Astrocyte (in vitro differentiated cells and primary cell): ENCODE results near the gene E4F1. TPM values are rescaled to one million over a fixed set of nuclear protein-coding genes. Genes with fewer than 3 reads are reported as not detected.

ENCODE experiments used
- DNase-seq: peaks from one replicate; pipeline ENCODE4 v3.0.0-alpha.2; 2010; ENCODE audit warnings: low read depth
- FAIRE-seq: peaks from 2 replicates; lab custom pipeline; 2011; peaks lifted over from hg19 to GRCh38; lab: Jason Lieb, UNC
- H2AFZ ChIP-seq: 2 replicates; pipeline ENCODE4 v1.6.0; 2012; ENCODE audit warnings: low read depth, low read length, inconsistent platforms
- H3K27ac ChIP-seq: 2 replicates; pipeline ENCODE4 v1.5.1; 2011; ENCODE audit warnings: low read depth, low read length, inconsistent platforms
- H3K27me3 ChIP-seq: 2 replicates; pipeline ENCODE4 v1.6.0; 2011; ENCODE audit warnings: low read length, inconsistent platforms; ENCODE audit not compliant: insufficient read depth
- H3K36me3 ChIP-seq: 2 replicates; pipeline ENCODE4 v1.5.1; 2011; ENCODE audit warnings: low read length, inconsistent platforms; ENCODE audit not compliant: insufficient read depth
- H3K4me1 ChIP-seq: 2 replicates; pipeline ENCODE4 v1.5.1; 2011; ENCODE audit warnings: low read length, inconsistent platforms; ENCODE audit not compliant: insufficient read depth
- H3K4me2 ChIP-seq: 2 replicates; pipeline ENCODE4 v1.6.0; 2012; ENCODE audit warnings: low read length, inconsistent platforms
- H3K4me3 ChIP-seq: 2 replicates; pipeline ENCODE4 v1.5.1; 2011; ENCODE audit warnings: low read depth, mild to moderate bottlenecking, low read length, inconsistent platforms; ENCODE audit not compliant: insufficient read depth
- H3K79me2 ChIP-seq: 2 replicates; pipeline ENCODE4 v1.6.0; 2012; ENCODE audit warnings: mild to moderate bottlenecking, low read length, inconsistent platforms; ENCODE audit not compliant: insufficient read depth
- H3K9ac ChIP-seq: 2 replicates; pipeline ENCODE4 v1.6.0; 2012; ENCODE audit warnings: mild to moderate bottlenecking, low read length, inconsistent platforms
- H3K9me3 ChIP-seq: 2 replicates; pipeline ENCODE4 v1.5.1; 2012; ENCODE audit warnings: low read depth, mild to moderate bottlenecking, low read length, inconsistent platforms; ENCODE audit not compliant: insufficient read depth
- H4K20me1 ChIP-seq: 2 replicates; pipeline ENCODE4 v1.6.0; 2012; ENCODE audit warnings: low read length, inconsistent platforms; ENCODE audit not compliant: insufficient read depth
- H3K27ac Mint-ChIP-seq: one replicate; pipeline ENCODE4 v1.8.0; 2021; ENCODE audit warnings: mild to moderate bottlenecking, mixed read lengths; ENCODE audit not compliant: unreplicated experiment
- H3K27me3 Mint-ChIP-seq: one replicate; pipeline ENCODE4 v1.8.0; 2021; ENCODE audit warnings: low read depth, mixed read lengths; ENCODE audit not compliant: unreplicated experiment
- H3K36me3 Mint-ChIP-seq: one replicate; pipeline ENCODE4 v1.8.0; 2021; ENCODE audit warnings: low read depth, mixed read lengths; ENCODE audit not compliant: unreplicated experiment
- H3K4me1 Mint-ChIP-seq: one replicate; pipeline ENCODE4 v1.8.0; 2021; ENCODE audit warnings: low read depth, mixed read lengths; ENCODE audit not compliant: unreplicated experiment
- H3K4me3 Mint-ChIP-seq: one replicate; pipeline ENCODE4 v1.8.0; 2021; ENCODE audit warnings: mild to moderate bottlenecking, moderate library complexity, mixed read lengths; ENCODE audit not compliant: unreplicated experiment
- H3K9me3 Mint-ChIP-seq: one replicate; pipeline ENCODE4 v1.8.0; 2021; ENCODE audit warnings: mild to moderate bottlenecking, mixed read lengths; ENCODE audit not compliant: unreplicated experiment
- CTCF ChIP-seq: IDR thresholded peaks from 2 replicates; pipeline ENCODE4 v1.5.1; 2011; ENCODE audit warnings: low read depth, mild to moderate bottlenecking, inconsistent platforms, low read length, moderate library complexity; ENCODE audit not compliant: insufficient read depth
- EZH2 ChIP-seq: IDR thresholded peaks from 2 replicates; pipeline ENCODE4 v1.6.1; 2012; ENCODE audit warnings: mild to moderate bottlenecking, low read length, inconsistent platforms; ENCODE audit not compliant: insufficient read depth
- total RNA-seq: library from RNA; stranded (reverse); gene quantifications from 2 replicates; pipeline ENCODE4 v1.2.1, GENCODE V29; 2021

Gene E4F1
- total RNA-seq, 1 donor from 2014 or later, result 22.8 TPM

GRCh38 chr16:2195322-2196161 is 27.8 kb upstream of the E4F1 start:
- H3K9me3 ChIP-seq, result no peaks in the 10 kb centered on the region
- Mint-ChIP-seq H3K27me3 (peaks cover 46% of the 10 kb centered on the region), H3K27ac (no peak overlapping the region), H3K36me3 (peaks cover 3% of the 10 kb centered on the region), H3K9me3 (no peaks in the 10 kb centered on the region), H3K4me1 (no peaks in the 10 kb centered on the region), H3K4me3 (peak overlapping the region; percentile 40)
- H3K4me3 ChIP-seq, result no peak overlapping the region
- no peaks in the 10 kb centered on the region for H3K79me2 ChIP-seq
- peaks cover 11% of the 10 kb centered on the region for H4K20me1 ChIP-seq
- H3K36me3 ChIP-seq, result no peaks in the 10 kb centered on the region
- H3K4me2 ChIP-seq, result peak overlapping the region; percentile 70
- no peak overlapping the region for H2AFZ ChIP-seq
- no peak for TF ChIP-seq CTCF
- TF ChIP-seq EZH2, result peak; percentile 97
- DNase-seq, result no peak
- H3K27ac ChIP-seq, result no peak overlapping the region
- H3K9ac ChIP-seq, result no peak overlapping the region
- H3K4me1 ChIP-seq, result no peaks in the 10 kb centered on the region
- peaks cover 26% of the 10 kb centered on the region for H3K27me3 ChIP-seq
- FAIRE-seq, result no peak

- Histone ChIP-seq H3K4me3 (no peak within 1 kb of the TSS), H3K9me3 (no peaks in the 10 kb centered on the region), H3K27me3 (peaks cover 26% of the 10 kb centered on the region), H3K4me1 (no peaks in the 10 kb centered on the region), H3K79me2 (no peaks in the 10 kb centered on the region), H3K4me2 (peak within 1 kb of the TSS; percentile 70), H3K9ac (no peak within 1 kb of the TSS), H4K20me1 (peaks cover 11% of the 10 kb centered on the region), H2AFZ (no peak within 1 kb of the TSS), H3K27ac (no peak within 1 kb of the TSS), H3K36me3 (no peaks in the 10 kb centered on the region)
- Mint-ChIP-seq H3K27me3 (peaks cover 49% of the 10 kb centered on the region), H3K36me3 (peaks cover 3% of the 10 kb centered on the region), H3K9me3 (no peaks in the 10 kb centered on the region), H3K4me1 (no peaks in the 10 kb centered on the region), H3K4me3 (peak within 1 kb of the TSS; percentile 45), H3K27ac (no peak within 1 kb of the TSS)
- TF ChIP-seq CTCF, result no peak
- TF ChIP-seq EZH2, result no peak
- no peak for DNase-seq
- no peak for FAIRE-seq
Measured at GRCh38 chr16:2196162-2196980, 27.0 kb upstream of the E4F1 start, which contains the start of gene CASKIN1. Gene CASKIN1 (minus strand): TSS chr16:2196605. CDS start chr16:2196432, 173 bp downstream.
